ENCODE data around the gene TUBA1C.
"Not testable (repeated sequence)": the region's sequence is repeated elsewhere in the genome, so short reads cannot be mapped to it uniquely, and the experiment has no call there.

Gene TUBA1C

DNA sequence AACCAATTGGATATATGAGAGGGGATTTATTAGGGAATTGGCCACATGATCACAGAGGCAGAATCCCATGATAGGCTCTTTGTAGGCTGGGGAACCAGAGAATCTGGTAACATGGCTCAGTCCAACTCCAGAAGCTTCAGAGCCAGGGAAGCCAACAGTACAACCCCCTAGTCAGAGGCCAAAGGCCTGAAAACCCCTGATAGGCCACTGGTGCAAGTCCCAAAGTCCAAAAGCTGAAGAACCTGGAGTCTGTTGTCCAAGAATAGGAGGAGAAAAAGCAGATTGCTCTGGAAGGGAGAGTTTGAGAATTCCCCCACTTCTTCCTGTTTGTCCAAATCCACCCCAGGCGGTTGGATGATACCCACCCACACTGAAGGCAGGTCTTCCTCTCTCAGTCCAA is 49.9 kb downstream of the TUBA1C start:
- DNase-seq, result no peak

GRCh38 chr12:49317118-49317517 is 52.2 kb downstream of the TUBA1C start:
- not testable (repeated sequence) for DNase-seq

DNA sequence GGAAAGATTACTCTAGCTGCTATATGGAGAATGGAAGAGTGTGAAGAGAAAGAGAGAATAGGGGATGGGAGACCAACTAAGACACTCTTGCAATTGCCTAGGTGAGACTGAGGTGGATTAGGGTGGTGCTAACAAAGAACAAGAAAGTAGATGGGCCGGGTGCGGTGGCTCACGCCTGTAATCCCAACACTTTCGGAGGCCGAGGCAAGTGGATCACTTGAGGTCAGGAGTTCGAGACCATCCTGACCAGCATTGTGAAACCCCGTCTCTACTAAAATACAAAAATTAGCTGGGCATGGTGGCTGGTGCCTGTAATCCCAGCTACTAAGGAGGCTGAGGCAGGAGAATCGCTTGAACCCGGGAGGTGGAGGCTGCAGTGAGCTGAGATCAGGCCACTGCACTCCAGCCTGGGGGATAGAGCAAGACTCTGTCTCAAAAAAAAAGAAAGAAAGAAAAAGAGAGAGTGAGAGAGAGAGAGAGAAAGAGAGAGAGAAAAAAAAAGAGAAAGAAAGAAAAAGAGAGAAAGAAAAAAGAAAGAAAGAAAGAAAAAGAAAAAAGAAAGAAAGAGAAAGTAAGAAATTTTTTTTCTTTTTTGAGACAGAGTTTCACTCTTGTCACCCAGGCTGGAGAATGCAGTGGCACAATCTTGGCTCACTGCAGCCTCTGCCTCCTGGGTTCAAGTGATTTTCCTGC is 55.7 kb downstream of the TUBA1C start:
- DNase-seq, result not testable (repeated sequence)

DNA sequence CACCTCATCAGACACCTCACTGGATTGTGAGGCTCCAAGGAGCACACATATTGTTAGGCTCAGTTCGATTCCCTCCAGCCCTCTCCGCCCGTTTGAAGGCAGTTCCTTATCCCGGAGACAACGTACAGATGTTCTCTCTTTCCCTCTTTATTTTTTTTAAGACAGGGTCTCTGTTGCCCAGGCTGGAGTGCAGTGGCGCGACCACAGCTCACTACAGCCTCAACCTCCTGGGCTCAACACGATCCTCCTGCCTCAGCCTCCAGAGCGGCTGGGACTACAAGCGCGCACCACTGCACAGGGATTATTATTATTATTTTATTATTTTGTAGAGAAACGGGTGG is 57.5 kb downstream of the TUBA1C start:
- no peak for DNase-seq

- DNase-seq, result peak; percentile 97
Observed at GRCh38 chr12:49322708-49323523, 58.0 kb downstream of the TUBA1C start, which contains the start of gene TROAP. TSS of gene TROAP (plus strand) at chr12:49323255. CDS start at chr12:49323609, 354 bp downstream.

DNA sequence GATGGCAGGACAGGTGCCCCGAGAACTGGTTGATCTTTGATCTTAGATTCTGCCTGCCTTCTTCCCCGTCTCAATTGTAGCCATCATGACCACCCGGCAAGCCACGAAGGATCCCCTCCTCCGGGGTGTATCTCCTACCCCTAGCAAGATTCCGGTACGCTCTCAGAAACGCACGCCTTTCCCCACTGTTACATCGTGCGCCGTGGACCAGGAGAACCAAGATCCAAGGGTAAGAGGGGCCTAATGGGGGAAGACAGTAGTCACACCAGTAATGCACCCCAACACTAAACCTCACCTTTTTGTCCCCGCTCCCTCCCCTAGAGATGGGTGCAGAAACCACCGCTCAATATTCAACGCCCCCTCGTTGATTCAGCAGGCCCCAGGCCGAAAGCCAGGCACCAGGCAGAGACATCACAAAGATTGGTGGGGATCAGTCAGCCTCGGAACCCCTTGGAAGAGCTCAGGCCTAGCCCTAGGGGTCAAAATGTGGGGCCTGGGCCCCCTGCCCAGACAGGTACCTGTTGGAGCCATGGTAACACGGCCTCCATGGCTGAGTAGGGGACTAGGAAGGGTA is 58.7 kb downstream of the TUBA1C start:
- no peak for DNase-seq

All from activated naive CD4-positive, alpha-beta T cell treated with Interleukin-2 at 50 U/mL for 16 hours (primary cell).